Measurements from ENCODE around the gene MAPK12.

Gene MAPK12

GRCh38 chr22:50250555-50251476 lies 10.7 kb downstream of the MAPK12 start, which contains the start of gene HDAC10:
Gene HDAC10 (minus strand): TSS chr22:50251265. CDS start chr22:50251032, 233 bp downstream.
- no peak for DNase-seq

GRCh38 chr22:50250249-50250554 lies 11.3 kb downstream of the MAPK12 start:
- no peak for DNase-seq

GRCh38 chr22:50249341-50250248 lies 11.9 kb downstream of the MAPK12 start:
- no peak for DNase-seq

GRCh38 chr22:50248196-50249081 lies 13.0 kb downstream of the MAPK12 start:
- DNase-seq, result no peak

- no peak for DNase-seq
Observed at GRCh38 chr22:50247748-50248147, 13.7 kb downstream of the MAPK12 start.

GRCh38 chr22:50246242-50247175 lies 15.0 kb downstream of the MAPK12 start:
- no peak for DNase-seq

GRCh38 chr22:50245214-50246072 lies 16.0 kb downstream of the MAPK12 start:
- DNase-seq, result no peak

DNA sequence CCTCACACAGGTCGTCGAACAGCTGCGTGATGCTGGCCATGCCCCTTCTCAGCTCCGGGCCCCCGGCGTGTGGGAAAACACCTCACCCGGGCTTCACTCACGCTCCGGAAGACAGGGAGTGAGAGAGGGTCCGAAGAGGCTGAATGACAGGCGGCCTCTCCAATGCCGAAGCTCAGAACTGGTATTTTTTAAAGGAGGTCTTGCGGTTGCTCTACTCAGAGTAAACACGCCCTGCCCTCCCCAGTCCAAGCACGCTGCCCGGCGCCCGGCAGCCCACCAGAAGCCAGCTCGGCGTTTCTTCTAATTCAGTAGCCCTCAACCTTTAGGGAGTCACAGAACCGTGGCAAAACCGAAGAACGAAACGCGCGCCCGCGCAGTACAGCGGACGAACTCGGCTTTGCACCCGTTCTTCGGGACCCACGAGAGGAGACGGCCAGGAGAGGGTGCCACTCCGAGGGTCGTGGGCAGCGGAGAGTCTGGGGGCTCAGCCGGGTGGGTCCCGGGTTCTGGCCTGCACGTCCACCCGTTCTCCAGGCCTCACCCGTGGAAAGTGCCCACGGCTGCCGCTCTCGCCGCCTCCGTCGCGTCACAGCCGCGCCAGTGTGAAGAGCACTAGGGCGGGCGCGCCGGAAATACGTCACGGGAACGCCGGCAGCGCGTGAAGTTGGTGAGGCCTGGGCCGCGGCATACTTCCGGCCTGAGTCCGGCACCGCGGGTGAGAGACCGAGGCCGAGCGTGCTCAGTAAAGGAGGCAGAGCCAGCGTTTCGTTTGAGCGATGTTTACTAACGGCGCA lies 16.9 kb downstream of the MAPK12 start, which contains the start of gene TUBGCP6:
Gene TUBGCP6 (minus strand): TSS at position 604 of the 794 bp plus-strand sequence. CDS start 564 bp downstream, at position 40.
- no peak for DNase-seq

DNA sequence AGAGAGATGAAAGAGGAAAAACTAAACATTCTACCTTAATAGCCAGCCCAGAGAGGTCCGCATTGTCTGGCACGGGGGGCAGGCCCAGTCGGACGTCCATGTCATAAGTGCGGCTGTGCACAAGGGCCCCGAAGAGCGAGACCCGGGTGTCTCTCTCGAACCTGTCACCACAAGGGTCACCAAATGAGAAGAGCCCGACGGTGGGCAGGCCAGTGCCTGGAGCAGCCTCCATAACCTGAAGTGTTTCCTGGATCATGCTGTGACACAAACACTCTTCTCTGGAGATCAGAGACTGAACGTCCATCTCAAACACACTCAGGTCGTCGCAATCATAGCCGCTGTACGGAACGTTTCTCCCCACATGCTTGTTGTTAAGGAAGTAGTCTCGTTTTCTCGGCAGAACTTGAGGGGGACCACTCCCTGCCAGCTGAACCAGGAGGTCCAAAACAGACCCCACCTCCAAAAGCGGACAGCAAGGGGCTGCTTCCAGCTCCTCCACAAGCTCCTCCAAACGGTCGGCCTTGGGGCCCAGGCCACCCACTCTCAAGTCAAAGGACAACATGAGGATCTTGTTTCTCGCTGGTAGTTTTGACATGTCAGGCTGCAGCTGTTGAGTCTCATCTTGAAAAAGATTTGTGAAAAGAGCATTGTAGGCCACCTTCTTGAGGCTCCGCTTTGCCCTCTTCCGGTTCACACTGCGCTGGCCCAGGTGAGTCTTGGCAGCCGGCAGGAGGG lies 17.6 kb downstream of the MAPK12 start:
- DNase-seq, result no peak

DNA sequence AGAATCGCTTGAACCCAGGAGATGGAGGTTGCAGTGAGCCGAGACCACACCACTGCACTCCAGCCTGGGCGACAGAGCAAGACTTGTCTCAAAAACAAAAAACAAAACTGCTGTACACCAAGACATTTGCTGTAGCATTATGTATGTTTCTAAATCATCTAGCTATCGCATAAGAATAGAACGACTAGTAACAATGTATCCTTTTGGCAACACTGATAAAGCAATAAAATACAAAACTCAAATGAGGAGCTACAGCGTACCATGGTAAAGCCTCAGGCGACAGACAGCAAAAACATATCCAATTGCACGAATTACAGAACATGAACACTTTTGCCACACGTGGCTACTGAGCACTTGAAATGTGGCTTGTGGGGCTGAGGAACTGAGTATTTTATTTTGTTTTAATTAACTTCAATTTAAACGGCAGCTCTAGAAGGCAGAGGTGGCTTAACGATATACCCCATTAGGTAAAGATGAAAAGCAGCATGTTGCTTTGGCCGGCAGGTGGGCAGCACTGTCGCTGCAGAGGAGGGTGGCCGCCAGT lies 19.0 kb downstream of the MAPK12 start:
- no peak for DNase-seq

GRCh38 chr22:50238755-50239154 lies 22.7 kb downstream of the MAPK12 start:
- no peak for DNase-seq

DNA sequence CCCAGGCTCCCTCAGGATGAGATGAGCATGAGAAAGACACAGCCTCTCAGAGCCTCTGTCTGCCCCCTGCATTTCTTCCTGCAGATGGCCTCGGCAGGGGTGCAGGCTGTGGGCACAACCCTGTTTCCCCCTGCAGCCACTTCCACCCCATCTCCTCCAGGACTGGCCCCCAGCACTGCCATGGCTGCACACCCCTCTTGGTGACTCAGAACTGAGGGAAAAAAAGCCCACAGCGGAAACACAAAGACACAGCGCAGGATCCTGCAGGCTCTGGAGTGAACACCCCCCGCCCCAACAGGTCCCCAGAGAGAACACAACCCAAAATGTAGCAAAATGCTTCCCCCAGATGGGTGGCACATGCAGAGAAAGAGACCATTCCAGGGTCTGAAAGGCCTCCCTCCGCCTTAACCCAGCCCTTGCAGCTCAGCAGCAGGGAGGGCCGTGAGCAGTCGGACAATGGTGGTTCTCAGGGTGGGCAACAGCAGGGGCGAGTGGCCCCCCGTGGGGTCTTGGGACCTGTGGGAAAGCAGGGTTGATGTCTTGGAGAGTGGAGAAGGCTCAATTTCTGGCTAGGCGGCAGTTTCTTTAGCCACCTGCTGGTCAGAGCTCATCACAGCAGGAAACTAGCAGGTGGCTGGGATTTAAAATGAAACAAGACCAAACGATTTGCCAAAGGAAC lies 24.6 kb downstream of the MAPK12 start:
- no peak for DNase-seq

DNA sequence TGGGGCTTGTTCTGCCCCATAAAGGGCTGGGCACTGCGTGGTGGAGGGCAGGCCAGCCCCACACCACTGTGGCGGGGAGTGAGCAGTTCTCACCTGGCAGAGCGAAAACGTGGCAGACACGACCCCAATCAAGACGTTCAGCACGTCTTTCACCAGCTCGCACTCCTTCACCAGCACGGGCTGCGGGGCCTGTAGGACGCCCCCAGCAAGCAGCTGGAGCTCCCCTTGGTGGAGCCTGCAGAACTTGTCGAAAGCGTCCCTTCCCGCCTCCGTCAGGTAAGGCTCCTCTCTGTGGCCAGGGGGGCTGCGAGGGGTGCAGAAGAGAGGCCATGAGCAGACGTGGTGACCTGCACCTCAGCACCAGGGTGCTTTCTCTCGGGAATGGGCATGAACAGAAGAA lies 28.3 kb downstream of the MAPK12 start:
- DNase-seq, result no peak

DNA sequence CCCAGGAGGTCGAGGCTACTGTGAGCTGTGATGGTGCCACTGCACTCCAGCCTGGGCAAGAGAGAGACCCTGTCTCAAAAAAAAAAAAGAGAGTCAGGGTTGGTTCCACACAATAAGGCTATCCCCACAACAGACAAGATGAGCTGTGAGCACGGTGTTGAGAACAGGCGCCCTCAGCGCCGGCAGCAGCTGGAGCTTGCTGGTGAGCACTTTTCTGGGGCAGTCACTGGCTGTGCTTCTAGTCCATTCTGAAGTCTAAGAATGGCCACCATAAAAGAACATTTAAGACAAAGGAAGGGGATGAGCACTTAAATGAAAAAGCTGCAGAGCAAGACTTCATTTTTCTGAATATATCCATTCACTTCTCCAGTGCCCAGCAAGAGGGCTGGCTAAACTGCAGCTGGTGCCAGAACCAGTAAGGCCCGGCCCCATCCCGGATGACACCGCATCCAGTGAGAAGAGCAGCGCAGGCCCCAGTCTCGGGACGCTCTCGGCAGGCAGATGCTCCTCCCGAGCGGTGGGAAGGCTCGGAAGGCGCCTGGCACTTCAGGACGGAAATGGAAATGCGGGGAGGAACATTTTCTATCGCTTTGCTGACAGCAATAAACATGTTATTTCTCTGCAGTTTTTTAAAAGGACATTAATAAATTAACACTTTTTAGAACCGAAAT lies 28.9 kb downstream of the MAPK12 start:
- DNase-seq, result no peak

GRCh38 chr22:50229370-50229769 lies 32.1 kb downstream of the MAPK12 start:
- no peak for DNase-seq

- no peak for DNase-seq
Observed at GRCh38 chr22:50228366-50228765, 33.1 kb downstream of the MAPK12 start.

DNA sequence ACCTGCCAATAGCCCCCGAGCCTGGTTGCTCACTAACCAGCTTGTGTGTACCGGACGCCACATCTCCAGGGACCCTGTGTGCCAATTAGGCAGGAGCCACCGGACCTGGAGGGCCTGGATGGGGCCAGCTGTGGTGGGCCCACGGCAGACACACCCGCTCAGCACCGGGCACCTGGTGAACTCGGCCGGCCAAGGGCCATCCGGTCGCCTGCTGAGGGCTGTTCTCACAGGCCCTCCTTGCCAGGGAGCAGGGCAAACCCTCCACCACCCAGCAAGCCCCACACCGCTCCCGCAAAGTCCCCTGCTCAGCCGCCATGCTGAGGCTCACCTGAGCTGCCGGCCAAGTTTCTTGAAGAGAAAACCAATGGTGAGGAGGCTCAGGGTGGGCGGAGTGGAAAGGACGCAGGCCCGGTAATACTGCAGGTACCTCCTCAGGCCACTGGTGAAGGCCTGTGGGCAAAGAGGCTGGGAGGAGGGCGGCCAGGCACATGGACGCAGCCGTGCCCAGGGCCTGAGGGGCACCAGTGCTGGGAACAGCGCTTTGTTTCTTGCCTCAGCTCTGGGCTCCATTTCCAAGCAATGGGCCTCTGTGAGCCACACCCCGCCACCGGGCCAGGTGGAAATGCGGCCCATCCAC lies 33.8 kb downstream of the MAPK12 start:
- DNase-seq, result no peak

All from NCI-H187 treated with DMSO at 0.1 percent for 48 hours (cell line).